Fibroblast of the aortic adventitia (primary cell): ENCODE measurements around the gene ARHGEF4. TPM values are rescaled to one million over a fixed set of nuclear protein-coding genes. Genes with fewer than 3 reads are reported as not detected.

Experiments
- DNase-seq: peaks from one replicate; pipeline ENCODE4 v3.0.0-alpha.2; 2010; ENCODE audit warnings: low read depth
- H3K4me3 ChIP-seq: 2 replicates; pipeline ENCODE4 v1.5.1; 2011; ENCODE audit warnings: low read depth, mild to moderate bottlenecking, control low read depth, low read length, moderate library complexity
- CTCF ChIP-seq: IDR thresholded peaks from 2 replicates; pipeline ENCODE4 v1.5.1; 2011; ENCODE audit warnings: mild to moderate bottlenecking, low read length, control low read depth, inconsistent platforms; ENCODE audit not compliant: insufficient read depth
- total RNA-seq: library from RNA; depleted of rRNA; stranded (reverse); fragments of >200 nt; gene quantifications from 2 replicates; pipeline ENCODE4 v1.2.3, GENCODE V29; 2012; ENCODE audit warnings: low replicate concordance

Gene ARHGEF4
- total RNA-seq, 1 donor: 5.2 TPM

- DNase-seq: peak; percentile 41
- H3K4me3 ChIP-seq: no peak overlapping the region
- no peak for TF ChIP-seq CTCF
Measured at GRCh38 chr2:130827502-130828251, 9.0 kb upstream of the ARHGEF4 start.

GRCh38 chr2:130828461-130828860 is 8.3 kb upstream of the ARHGEF4 start:
- DNase-seq: no peak
- TF ChIP-seq CTCF: no peak

GRCh38 chr2:130829015-130829414 is 7.7 kb upstream of the ARHGEF4 start:
- TF ChIP-seq CTCF: no peak

More at GRCh38 chr2:130828461-130828860, 8.3 kb upstream of the ARHGEF4 start:
- H3K4me3 ChIP-seq: no peak overlapping the region

GRCh38 chr2:130830538-130830937 is 6.2 kb upstream of the ARHGEF4 start:
- DNase-seq: no peak
- TF ChIP-seq CTCF: no peak
- no peak overlapping the region for H3K4me3 ChIP-seq

More at GRCh38 chr2:130829015-130829414, 7.7 kb upstream of the ARHGEF4 start:
- no peak for DNase-seq
- no peak overlapping the region for H3K4me3 ChIP-seq

GRCh38 chr2:130831356-130831755 is 5.4 kb upstream of the ARHGEF4 start:
- no peak for TF ChIP-seq CTCF
- no peak overlapping the region for H3K4me3 ChIP-seq
- no peak for DNase-seq

- TF ChIP-seq CTCF: no peak
- no peak for DNase-seq
- H3K4me3 ChIP-seq: no peak overlapping the region
Measured at GRCh38 chr2:130832296-130832940, 4.3 kb upstream of the ARHGEF4 start.
